Measurements from ENCODE around the gene RPS25.
"Not testable (repeated sequence)": the region's sequence is repeated elsewhere in the genome, so short reads cannot be mapped to it uniquely, and the experiment has no call there.

Gene RPS25

GRCh38 chr11:119014209-119014924, 3.8 kb downstream of the RPS25 start:
- DNase-seq, result no peak

DNA sequence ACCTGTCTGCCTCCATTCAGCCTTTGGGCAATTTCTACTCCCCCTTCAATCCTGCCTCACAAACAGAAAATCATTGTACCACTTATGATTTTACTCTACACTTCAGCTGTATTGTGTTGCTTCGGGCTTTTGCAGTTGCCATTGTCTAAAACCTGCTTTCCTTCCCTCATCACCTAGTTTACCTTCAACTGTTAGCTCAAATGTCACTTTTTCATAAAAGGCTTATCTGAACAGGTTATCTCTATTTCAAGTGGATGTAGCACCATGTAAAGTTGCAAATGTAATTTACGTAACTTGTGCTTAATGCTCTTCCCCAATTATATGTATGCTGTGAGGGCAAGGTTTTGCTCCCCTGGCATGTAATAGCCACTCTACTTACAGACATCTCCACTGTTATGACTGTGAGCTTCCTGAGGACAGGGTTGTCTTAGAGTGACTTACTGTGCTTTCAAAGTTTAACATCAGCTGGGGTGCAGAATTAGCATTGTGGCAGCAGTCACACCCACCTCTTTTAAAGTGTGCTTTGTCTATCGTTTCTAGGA, 5.4 kb downstream of the RPS25 start:
- no peak for DNase-seq

GRCh38 chr11:119011476-119012053, 6.6 kb downstream of the RPS25 start:
- no peak for DNase-seq

DNA sequence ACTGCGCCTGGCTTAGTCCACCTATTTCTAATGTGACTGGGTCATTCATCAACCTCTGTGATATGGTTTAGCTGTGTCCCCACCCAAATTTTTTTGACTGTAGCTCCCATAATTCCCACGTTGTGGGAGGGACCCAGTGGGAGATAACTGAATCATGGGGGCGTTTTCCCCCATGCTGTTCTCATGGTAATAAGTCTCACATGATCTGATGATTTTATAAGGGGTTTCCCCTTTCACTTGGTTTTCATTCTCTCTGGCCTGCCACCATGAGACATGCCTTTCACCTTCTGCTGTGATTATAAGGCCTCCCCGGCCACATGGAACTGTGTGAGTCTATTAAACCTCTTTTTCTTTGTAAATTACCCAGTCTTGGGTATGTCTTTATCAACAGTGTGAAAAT, 11.5 kb downstream of the RPS25 start:
- DNase-seq, result no peak

DNA sequence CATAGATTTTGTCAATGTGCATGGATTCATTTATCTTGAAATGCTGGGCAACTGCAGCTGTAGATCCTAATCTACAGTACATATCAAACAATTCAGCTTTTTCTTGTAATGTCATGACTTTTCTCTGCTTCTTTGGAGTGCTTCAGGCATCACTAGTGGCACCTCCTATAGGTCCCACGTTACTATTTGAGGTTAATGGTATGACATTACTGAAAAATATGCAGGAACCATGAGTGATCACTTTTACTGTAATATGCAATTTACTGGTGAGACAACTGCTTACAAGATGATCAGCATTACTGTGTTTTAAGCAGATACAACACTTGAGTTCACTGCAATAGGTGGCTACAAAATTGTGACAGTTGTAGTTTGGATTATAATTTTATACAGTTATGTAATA, 17.2 kb downstream of the RPS25 start:
- no peak for DNase-seq

DNA sequence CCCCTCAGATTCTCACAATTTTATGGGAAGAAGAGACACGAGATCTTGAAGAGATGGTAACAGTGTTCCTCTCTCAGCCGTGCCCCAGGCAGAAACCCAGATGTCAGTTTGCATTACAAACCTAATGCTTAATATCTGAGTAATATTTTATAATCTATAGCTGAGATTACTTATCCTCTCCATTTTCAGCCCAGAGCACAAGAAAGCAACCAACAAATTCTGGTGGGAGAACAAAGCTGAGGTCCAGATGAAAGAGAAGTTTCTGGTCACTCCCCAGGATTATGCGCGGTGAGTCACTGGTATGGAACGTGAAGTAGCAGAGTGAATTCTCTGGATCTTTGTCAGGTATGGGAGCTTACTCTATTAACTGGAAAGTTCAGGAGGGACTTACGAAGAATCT, 19.3 kb downstream of the RPS25 start:
- peak; percentile 16 for DNase-seq

- DNase-seq, result no peak
Observed at GRCh38 chr11:118998388-118998717, 19.8 kb downstream of the RPS25 start.

DNA sequence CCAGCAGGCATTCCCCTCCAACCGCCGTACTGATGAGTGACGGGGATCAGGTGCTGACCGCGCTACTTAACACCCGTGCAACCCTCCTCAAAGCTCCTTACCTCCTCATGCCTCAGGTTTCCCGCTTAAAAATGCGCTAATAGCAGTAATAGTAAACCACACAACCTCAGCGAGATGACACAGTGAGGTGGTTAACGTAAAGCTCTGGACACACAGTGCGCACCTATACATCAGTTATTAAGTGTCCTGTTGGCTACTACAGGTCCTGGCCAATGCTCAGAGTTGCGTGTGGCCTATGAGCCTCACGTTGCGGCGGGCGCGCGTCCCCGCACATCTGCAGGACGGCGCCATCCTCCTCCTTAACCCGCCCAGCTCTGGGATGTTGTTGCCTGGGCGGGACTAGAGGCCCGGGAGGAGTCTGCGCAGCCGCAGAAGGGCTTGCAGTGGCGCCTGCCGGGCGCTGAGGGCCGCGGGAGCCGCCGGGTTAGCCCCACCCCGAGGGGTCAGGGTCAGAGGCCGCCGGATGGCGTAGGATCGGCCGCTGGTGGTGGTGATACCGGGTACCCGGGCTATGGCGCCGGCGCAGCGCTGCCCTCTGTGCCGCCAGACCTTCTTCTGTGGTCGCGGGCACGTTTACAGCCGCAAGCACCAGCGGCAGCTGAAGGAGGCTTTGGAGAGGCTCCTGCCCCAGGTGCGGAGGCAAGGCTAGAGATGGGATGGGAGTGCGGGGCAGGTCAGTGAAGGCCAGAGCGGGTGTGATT, 20.3 kb downstream of the RPS25 start, which contains the start of gene CENATAC:
CENATAC (plus strand) TSS at position 512 of the 761 bp plus-strand sequence; CDS start at position 572, 60 bp downstream.
- peak; percentile 73 for DNase-seq

GRCh38 chr11:118996926-118997626, 21.1 kb downstream of the RPS25 start:
- DNase-seq, result no peak

- DNase-seq, result not testable (repeated sequence)
Observed at GRCh38 chr11:118991486-118992038, 26.6 kb downstream of the RPS25 start.

- DNase-seq, result no peak
Observed at GRCh38 chr11:118988280-118988679, 29.9 kb downstream of the RPS25 start.

GRCh38 chr11:118984825-118985224, 33.3 kb downstream of the RPS25 start:
- DNase-seq, result no peak

DNA sequence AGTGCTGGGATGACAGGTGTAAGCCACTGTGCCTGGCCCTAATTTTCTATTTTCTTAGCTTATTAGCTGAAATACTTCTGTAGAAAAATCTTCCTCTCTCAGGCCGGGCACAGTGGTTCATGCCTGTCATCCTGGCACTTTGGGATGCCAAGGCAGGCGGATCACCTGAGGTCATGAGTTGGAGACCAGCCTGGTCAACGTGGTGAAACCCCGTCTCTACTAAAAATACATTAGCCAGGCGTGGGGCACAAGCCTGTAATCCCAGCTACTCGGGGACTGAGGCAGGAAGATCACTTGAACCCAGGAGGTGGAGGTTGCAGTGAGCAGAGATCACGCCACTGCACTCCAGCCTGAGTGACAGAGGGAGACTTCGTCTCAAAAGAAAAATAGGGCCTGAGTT, 33.8 kb downstream of the RPS25 start:
- DNase-seq, result not testable (repeated sequence)

DNA sequence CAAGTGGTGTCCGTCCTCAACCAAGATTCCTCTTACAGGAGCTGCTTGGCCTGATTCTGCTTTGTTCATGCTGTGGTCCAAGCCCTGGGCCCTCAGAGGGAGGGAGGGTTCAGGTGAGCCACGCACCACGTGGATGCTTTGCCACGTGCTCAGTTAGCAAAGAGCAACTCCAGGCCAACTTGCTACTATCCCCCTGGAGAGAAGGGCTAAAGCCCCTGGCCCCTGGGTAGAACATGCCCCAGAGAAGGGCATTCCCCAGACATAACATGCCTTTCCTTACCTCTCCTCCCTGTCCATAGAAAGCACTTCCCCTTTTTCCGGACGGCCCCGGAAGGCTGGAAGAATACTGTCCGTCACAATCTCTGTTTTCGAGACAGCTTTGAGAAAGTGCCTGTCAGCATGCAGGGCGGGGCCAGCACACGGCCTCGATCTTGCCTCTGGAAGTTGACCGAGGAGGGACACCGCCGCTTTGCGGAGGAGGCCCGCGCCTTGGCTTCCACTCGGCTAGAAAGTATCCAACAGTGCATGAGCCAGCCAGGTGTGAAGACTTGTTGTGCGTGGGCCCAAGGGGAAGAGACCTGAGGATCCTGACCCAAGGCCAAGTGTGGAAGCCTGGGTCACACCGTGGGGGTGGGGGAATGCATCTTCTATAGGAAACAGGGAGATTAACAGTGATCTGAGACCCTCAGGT, 37.8 kb downstream of the RPS25 start:
- no peak for DNase-seq

- DNase-seq, result no peak
Observed at GRCh38 chr11:118979434-118979833, 38.7 kb downstream of the RPS25 start.

DNA sequence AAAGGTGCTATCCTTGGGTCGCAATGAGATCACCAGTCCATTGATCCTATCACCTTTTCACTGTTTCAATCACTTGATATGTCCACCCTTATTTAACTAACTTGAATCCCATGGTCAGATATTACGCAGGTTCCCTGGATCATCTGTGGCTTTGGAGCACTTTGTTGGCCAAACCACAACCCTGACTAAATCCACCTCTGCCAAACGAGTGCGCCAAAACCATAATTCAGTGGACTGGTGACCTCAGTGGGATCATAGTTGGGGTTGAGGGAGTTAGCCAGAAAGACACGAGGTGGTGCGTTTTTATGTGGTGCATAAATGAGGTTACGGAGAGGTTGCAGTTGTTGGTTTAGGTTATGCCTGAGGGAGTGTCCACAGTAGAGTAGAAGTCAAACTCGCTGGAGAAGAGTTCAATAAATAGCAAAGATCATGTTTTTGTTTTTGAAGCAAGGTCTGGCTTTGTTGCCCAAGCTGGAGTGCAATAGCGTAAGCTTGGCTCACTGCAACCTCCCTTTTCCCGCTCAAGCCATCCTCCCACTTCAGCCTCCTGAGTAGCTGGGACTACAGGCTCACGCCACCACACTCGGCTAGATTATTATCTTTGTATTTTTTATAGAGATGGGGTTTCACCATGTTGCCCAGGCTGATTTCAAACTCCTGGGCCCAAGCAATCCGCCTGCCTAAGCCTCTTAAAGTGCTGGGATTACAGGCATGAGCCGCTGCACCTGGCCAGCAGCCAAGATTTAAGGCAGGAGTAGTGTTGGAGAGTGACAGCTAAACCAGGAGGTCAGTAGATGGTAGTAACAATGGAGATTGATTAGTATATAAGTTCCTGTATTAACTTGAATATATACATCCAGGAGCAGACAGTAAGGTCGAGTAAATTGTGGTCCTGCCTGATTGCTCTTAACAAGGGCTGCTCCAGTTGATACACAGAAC, 42.1 kb downstream of the RPS25 start:
- DNase-seq, result no peak

GRCh38 chr11:118973985-118974384, 44.2 kb downstream of the RPS25 start:
- no peak for DNase-seq

- no peak for DNase-seq
Observed at GRCh38 chr11:118971646-118972045, 46.5 kb downstream of the RPS25 start, which contains the start of gene FOXR1. TSS of gene FOXR1 (plus strand) at chr11:118971761. CDS start at chr11:118971932, 171 bp downstream.

- not testable (repeated sequence) for DNase-seq
Observed at GRCh38 chr11:118969508-118969907, 48.6 kb downstream of the RPS25 start.

All from T1000 (cell line).